ENCODE measurements around the gene NKAIN4.

NKAIN4 gene

DNA sequence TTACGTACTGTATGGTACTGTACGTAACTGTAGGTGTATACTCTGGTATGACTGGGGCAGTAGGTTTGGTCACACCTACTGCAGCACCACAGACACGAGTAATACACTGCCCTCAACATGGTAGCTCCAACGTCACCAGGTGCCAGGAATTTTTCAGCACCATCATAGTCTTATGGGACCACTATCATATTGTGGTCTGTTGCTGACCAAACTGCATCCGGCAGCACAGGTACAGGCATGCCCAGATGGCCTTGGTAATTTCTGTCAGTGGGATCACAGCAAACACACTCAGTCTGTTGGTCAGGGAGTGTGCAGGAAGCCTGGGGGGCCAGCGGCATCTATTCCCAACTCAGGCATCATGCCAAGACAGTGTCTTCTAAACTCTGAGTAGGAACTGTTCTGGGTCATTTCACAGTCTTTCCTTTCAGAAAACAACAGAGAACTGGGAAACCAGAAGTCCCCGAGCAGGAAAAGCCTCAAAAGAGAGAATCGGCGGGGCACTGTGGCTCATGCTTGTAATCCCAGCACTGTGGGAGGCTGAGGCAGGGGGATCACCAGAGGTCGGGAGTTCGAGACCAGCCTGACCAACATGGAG, 44.2 kb downstream of the NKAIN4 start:
- H3K4me3 ChIP-seq, result no peak overlapping the region
- no peak overlapping the region for H3K27ac ChIP-seq

- Histone ChIP-seq H3K27ac (no peak overlapping the region), H3K4me3 (no peak overlapping the region)
These were observed 45.8 kb downstream of the NKAIN4 start for GRCh38 chr20:63208346-63208909.

DNA sequence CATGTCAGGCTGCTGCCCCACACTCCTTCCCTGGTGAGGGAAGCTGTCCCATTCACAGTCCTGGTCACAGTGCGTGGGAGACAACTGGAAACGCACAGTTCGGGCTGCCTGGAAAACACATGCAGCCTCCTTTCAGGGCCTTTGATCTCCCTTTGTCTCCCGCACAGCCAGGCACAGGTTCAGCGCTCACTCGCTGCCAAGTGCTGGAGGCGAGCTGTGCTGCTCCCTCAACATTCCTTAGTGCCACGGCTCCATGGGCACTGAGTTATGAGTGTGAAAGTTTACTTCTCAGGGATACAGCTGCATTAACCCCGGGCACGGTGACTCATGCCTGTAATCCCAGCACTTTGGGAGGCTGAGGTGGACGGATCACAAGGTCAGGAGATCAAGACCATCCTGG, 47.4 kb downstream of the NKAIN4 start:
- no peak overlapping the region for H3K4me3 ChIP-seq
- no peak overlapping the region for H3K27ac ChIP-seq

- H3K27ac ChIP-seq, result no peak overlapping the region
These were observed 48.4 kb downstream of the NKAIN4 start for GRCh38 chr20:63205896-63206295.

GRCh38 chr20:63204362-63204761, 49.9 kb downstream of the NKAIN4 start:
- no peak overlapping the region for H3K4me3 ChIP-seq

More at GRCh38 chr20:63205896-63206295, 48.4 kb downstream of the NKAIN4 start:
- H3K4me3 ChIP-seq, result no peak overlapping the region

DNA sequence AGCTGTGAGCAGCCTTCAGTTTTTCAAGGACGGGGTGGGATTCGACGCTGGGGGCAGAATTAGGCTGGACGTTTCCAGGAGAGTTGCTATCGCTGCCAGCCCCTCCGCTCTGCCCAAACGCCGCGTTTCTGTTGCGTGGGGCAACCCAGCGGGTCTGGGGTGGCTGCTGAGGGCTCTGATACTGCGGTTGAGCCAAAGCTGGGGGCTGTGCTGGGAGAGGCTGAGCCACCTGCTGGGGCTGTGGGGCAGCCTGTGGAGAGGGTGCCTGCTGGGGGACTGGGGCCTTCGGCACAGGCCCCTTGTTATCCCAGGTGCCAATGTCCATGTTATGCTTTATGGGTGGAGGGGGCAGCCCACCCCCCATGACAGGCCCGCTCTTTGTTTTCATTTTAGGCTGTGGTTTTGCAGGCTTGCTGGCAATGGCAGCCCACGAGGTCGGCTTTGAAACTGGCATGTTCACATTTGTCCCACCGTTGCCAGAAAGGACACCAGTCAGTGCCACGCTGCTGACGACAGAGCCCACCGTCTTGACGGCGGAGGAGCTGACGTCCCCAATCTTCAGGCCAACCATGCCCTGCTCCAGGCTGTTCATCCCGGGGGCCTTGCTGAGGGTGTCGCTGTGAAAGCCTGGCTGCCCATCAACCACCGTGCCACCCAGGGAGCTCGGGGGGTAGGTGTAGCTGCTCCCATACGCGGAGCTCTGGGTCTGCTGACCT, 51.3 kb downstream of the NKAIN4 start:
- no peak overlapping the region for H3K27ac ChIP-seq
- H3K4me3 ChIP-seq, result no peak overlapping the region

More at GRCh38 chr20:63204362-63204761, 49.9 kb downstream of the NKAIN4 start:
- no peak overlapping the region for H3K27ac ChIP-seq

- no peak overlapping the region for H3K27ac ChIP-seq
These were observed 52.2 kb downstream of the NKAIN4 start for GRCh38 chr20:63202021-63202420.

GRCh38 chr20:63198606-63199005, 55.7 kb downstream of the NKAIN4 start:
- Histone ChIP-seq H3K4me3 (no peak overlapping the region), H3K27ac (no peak overlapping the region)

More at GRCh38 chr20:63202021-63202420, 52.2 kb downstream of the NKAIN4 start:
- H3K4me3 ChIP-seq, result no peak overlapping the region

DNA sequence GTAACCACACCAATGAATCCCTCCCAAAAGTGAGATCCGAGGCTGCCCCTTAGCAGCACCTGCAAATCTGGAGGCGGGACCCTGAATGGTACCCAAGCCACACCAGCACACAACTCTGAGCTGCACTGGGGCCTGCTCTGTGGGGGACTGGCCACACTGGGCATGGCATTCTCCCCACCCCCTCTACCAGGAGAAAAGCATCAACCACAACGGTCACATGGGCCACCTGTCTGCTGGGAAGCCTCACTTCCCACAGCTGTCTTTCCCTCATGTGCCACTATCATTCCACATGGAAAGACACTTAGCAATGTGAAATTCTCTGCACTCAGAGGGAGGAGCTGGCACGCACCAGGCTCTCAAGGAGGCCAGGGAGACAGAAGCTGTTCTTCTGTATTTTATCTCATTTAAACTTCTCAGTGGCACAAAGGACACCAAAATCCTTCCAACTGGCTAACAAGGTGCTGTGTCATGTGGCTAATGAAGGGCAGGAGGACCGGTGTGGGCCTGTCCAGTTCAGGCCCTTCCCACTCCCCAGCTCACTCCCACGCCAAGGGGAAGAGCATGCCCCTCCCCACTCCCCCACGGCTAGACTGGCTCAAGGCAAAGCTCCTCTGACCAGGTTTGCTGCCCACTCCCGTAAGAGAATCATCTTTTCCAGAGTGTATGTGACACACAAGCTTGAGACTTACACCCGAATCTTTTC, 57.3 kb downstream of the NKAIN4 start:
- Histone ChIP-seq H3K4me3 (no peak overlapping the region), H3K27ac (no peak overlapping the region)

DNA sequence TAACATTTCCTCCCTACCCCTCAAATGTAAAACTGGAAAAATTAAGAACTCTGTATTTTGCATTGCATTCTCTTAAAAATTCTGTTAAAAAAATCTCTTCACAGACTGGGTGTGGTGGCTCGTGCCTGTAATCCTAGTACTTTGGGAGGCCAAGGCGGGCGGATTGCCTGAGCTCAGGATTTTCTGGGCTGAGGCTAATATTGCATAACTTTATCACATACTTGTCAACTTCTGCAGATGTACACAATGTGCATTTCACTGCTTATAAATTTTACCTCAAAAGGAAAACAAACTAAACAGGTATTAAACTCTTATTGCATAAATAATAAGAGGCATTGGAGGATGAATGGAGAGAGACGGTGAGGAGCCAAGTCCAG, 59.5 kb downstream of the NKAIN4 start:
- no peak overlapping the region for H3K4me3 ChIP-seq
- no peak overlapping the region for H3K27ac ChIP-seq

DNA sequence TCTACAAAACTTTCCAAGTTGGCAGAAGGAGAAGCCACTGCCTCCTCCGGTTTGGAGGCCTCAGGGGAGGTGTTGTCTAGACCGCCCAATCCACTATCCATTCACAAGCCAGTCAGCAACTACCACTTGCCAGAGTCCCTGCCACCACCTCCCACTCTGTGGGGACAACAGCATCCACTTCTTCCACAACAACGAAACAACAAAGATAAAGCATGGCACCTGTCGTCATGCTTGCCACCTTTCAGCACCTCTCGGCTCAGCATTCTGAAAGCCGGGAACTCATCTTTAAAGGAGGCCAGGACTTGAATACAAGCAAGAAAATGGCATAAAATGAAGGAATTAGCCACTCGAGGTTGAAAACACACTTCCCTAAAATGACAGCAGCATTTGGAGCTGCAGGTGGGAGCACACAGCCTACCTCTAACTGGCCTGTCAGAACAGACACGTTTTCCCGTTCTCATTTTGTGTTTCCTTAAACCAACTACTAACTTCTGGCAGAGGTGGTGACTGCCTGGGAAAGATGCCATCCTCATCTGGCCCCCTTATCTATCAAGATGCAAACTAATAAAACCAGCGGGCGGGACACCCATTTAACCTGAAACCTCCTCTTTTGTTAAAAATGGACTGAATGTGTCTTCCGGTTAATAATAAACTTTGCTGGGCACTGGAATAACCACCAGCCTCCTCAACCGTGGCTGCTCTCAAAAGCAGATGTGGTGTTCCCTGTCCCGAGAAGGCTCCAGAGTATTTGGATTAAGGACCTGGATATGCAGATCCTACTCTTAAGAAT, 60.1 kb downstream of the NKAIN4 start:
- Histone ChIP-seq H3K4me3 (no peak overlapping the region), H3K27ac (no peak overlapping the region)

DNA sequence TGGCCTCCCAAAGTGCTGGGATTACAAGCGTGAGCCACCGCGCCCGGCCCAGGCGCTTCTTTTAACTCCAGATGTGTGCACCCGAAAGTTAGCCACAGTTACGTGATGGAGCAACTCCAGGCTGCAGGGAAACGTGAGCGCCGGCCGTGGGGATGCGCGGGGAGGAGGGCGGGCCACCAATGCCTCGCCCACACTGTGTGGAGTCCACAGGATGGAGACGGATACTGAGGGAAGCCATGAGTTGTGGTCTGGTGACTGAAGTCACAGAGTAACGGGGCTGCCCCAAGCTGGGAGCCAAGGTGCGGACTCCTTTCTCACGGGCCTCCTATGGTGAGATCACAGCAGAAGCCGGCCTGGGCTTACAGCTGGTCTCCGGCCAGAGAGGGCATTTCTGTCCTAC, 61.5 kb downstream of the NKAIN4 start:
- Histone ChIP-seq H3K4me3 (no peak overlapping the region), H3K27ac (no peak overlapping the region)

- Histone ChIP-seq H3K4me3 (no peak overlapping the region), H3K27ac (no peak overlapping the region)
These were observed 62.9 kb downstream of the NKAIN4 start for GRCh38 chr20:63191400-63191799.

DNA sequence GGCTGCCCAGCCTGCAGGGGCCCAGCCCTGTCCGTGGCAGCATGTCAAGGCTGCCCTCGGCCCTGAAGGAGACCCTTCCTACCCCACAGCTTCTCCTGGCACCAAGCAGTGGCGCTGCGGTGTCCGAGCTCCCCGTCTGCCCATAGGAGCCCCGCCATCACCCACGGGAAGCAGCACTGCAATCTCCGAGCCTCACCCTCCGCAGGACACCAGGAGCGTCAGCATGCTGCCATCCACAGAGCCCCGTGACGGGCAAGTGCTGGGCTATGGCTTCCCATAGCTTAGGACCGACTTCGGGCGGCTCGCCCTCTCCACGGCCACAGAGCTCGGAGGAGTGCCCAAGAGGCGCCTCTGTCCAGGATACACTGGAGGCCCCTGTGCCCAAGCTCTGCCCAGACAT, 63.4 kb downstream of the NKAIN4 start:
- Histone ChIP-seq H3K27ac (no peak overlapping the region), H3K4me3 (no peak overlapping the region)

All from skin epidermis (tissue), 12 donors.